ENCODE data around the gene CAMKK2. TPM values are rescaled to one million over a fixed set of nuclear protein-coding genes. Genes with fewer than 3 reads are reported as not detected.

CAMKK2 gene
- total and polyA plus RNA-seq, 12 donors, result 7.5 to 42.9 (median 27.8) TPM

- TF ChIP-seq POLR2A (IDR thresholded peaks at IDR 0.05) (no peak), CTCF (IDR thresholded peaks at IDR 0.05) (no peak)
- Histone ChIP-seq H3K4me3 (no peak overlapping the region), H3K27me3 (no peaks in the 10 kb centered on the region), H3K36me3 (replicated peaks in 1 of 2) (peaks cover 0 to 5% of the 10 kb centered on the region in 2 donors), H3K9me3 (replicated peaks in 1 of 3) (no peaks in the 10 kb centered on the region), H3K4me1 (replicated peaks in 1 of 2) (peaks cover 17 to 37% of the 10 kb centered on the region in 2 donors), H3K27ac (no peak overlapping the region)
- intact Hi-C loops (cut with DNase I), result no loop called here
- 87 to 89% (median 89%) methylated on average over 9 to 10 of the region's 10 CpGs for WGBS, 4 donors
- DNase-seq, result no peak
Measured at GRCh38 chr12:121294151-121294889, 2.2 kb downstream of the CAMKK2 start.

- H3K27me3 ChIP-seq, result no peaks in the 10 kb centered on the region
- peaks cover 0 to 5% of the 10 kb centered on the region in 2 donors for H3K36me3 ChIP-seq (replicated peaks in 1 of 2)
- no peaks in the 10 kb centered on the region for H3K9me3 ChIP-seq (replicated peaks in 1 of 3)
- no peak overlapping the region for H3K4me3 ChIP-seq
- intact Hi-C loops (cut with DNase I), result no loop called here
- DNase-seq, result no peak
- TF ChIP-seq POLR2A (IDR thresholded peaks at IDR 0.05) (no peak), CTCF (IDR thresholded peaks at IDR 0.05) (no peak)
- no peak overlapping the region for H3K27ac ChIP-seq
- H3K4me1 ChIP-seq (replicated peaks in 1 of 2), result peaks cover 17 to 43% of the 10 kb centered on the region in 2 donors
- WGBS, 4 donors, result 83 to 96% (median 88%) methylated on average over 4 of the region's 4 CpGs
Measured at GRCh38 chr12:121293603-121294002, 2.9 kb downstream of the CAMKK2 start.

- WGBS, 4 donors, result 96 to 99% (median 98%) methylated on average over 5 of the region's 5 CpGs
- Histone ChIP-seq H3K9me3 (replicated peaks in 1 of 3) (no peaks in the 10 kb centered on the region), H3K27ac (no peak overlapping the region), H3K4me1 (replicated peaks in 1 of 2) (peaks cover 6 to 33% of the 10 kb centered on the region in 2 donors), H3K36me3 (replicated peaks in 1 of 2) (peaks cover 0 to 5% of the 10 kb centered on the region in 2 donors), H3K27me3 (no peaks in the 10 kb centered on the region), H3K4me3 (no peak overlapping the region)
- intact Hi-C loops (cut with DNase I), result no loop called here
- DNase-seq, result no peak
- TF ChIP-seq CTCF (IDR thresholded peaks at IDR 0.05) (no peak), POLR2A (IDR thresholded peaks at IDR 0.05) (no peak)
Measured at GRCh38 chr12:121290410-121290809, 6.1 kb downstream of the CAMKK2 start.

- Histone ChIP-seq H3K27ac (peak overlapping the region in 1 of 5 donors; percentile 38), H3K27me3 (no peaks in the 10 kb centered on the region), H3K4me1 (replicated peaks in 1 of 2) (peaks cover 5 to 32% of the 10 kb centered on the region in 2 donors), H3K36me3 (replicated peaks in 1 of 2) (peaks cover 0 to 5% of the 10 kb centered on the region in 2 donors), H3K4me3 (no peak overlapping the region), H3K9me3 (replicated peaks in 1 of 3) (no peaks in the 10 kb centered on the region)
- 76 to 98% (median 89%) methylated on average over 7 of the region's 7 CpGs for WGBS, 4 donors
- no peak for DNase-seq
- TF ChIP-seq CTCF (IDR thresholded peaks at IDR 0.05) (no peak), POLR2A (IDR thresholded peaks at IDR 0.05) (no peak)
- intact Hi-C loops (cut with DNase I), result no loop called here
Measured at GRCh38 chr12:121289962-121290361, 6.5 kb downstream of the CAMKK2 start.
